OCI-LY1 (cell line): ENCODE data around the gene WDR70.

Experiments
- H2AFZ ChIP-seq: fragments of 200-600 bp; sonication (generic), shearing (Covaris generic); 2 replicates; pipeline ENCODE4 v1.6.0; 2014; ENCODE audit warnings: antibody characterized with exemption, mild to moderate bottlenecking, low read length
- H3F3A ChIP-seq: fragments of 200-600 bp; sonication (generic), shearing (Covaris generic); 2 replicates; pipeline ENCODE4 v1.6.0; 2014; ENCODE audit warnings: mild to moderate bottlenecking, antibody characterized with exemption, low read length, moderate library complexity; ENCODE audit not compliant: insufficient read depth
- H3K27ac ChIP-seq: fragments of 200-600 bp; sonication (generic); 2 replicates; pipeline ENCODE4 v1.5.1; 2014; ENCODE audit warnings: low read length, mixed run types, mild to moderate bottlenecking, low read depth; ENCODE audit not compliant: poor library complexity, severe bottlenecking
- H3K27me3 ChIP-seq: fragments of 200-600 bp; sonication (generic); 2 replicates; pipeline ENCODE4 v1.6.0; 2014; ENCODE audit warnings: antibody characterized with exemption, mild to moderate bottlenecking, low read length, moderate library complexity; ENCODE audit not compliant: insufficient read depth
- H3K36me3 ChIP-seq: fragments of 200-600 bp; sonication (generic); 2 replicates; pipeline ENCODE4 v1.6.1; 2014; ENCODE audit warnings: mild to moderate bottlenecking, antibody characterized with exemption, low read length, moderate library complexity, mixed read lengths; ENCODE audit not compliant: insufficient read depth
- H3K4me1 ChIP-seq: fragments of 200-600 bp; sonication (generic); 2 replicates; pipeline ENCODE4 v1.5.1; 2014; ENCODE audit warnings: mild to moderate bottlenecking, low read length, moderate library complexity; ENCODE audit not compliant: insufficient read depth, severe bottlenecking
- H3K4me2 ChIP-seq: fragments of 200-600 bp; sonication (generic), shearing (Covaris generic); 2 replicates; pipeline ENCODE4 v1.6.1; 2014; ENCODE audit warnings: low read length
- H3K4me3 ChIP-seq: fragments of 200-600 bp; sonication (generic); 2 replicates; pipeline ENCODE4 v1.5.1; 2014; ENCODE audit warnings: low read length, low read depth, mild to moderate bottlenecking, mixed read lengths; ENCODE audit not compliant: poor library complexity, severe bottlenecking
- H3K79me2 ChIP-seq: fragments of 200-600 bp; shearing (Covaris generic); 2 replicates; pipeline ENCODE4 v1.6.1; 2016; ENCODE audit warnings: mixed run types, low read length, mixed read lengths; ENCODE audit not compliant: insufficient read depth
- H3K9ac ChIP-seq: fragments of 200-600 bp; sonication (generic), shearing (Covaris generic); 2 replicates; pipeline ENCODE4 v1.6.1; 2014; ENCODE audit warnings: mild to moderate bottlenecking, low read length, mixed read lengths
- H3K9me2 ChIP-seq: fragments of 200-600 bp; sonication (generic), shearing (Covaris generic); 2 replicates; pipeline ENCODE4 v1.6.1; 2014; ENCODE audit warnings: low read depth, mild to moderate bottlenecking, low read length, mixed read lengths
- H3K9me3 ChIP-seq: fragments of 200-600 bp; shearing (Covaris generic); 2 replicates; pipeline ENCODE4 v1.6.1; 2014; ENCODE audit warnings: low read length, mixed read lengths
- H4K20me1 ChIP-seq: fragments of 200-600 bp; sonication (generic), shearing (Covaris generic); 2 replicates; pipeline ENCODE4 v1.6.0; 2016; ENCODE audit warnings: mild to moderate bottlenecking, low read length; ENCODE audit not compliant: insufficient read depth
- EZH2 ChIP-seq: fragments of 200-600 bp; sonication (generic), shearing (Covaris generic); IDR thresholded peaks from 2 replicates; pipeline ENCODE4 v1.8.0; 2017; ENCODE audit warnings: borderline replicate concordance, mixed run types, mild to moderate bottlenecking, antibody characterized with exemption, low read length, moderate library complexity, mixed read lengths
- TF ChIP-seq, protein P1 (sequence below): fragments of 200-600 bp; sonication (generic), shearing (Covaris generic); IDR thresholded peaks from 2 replicates; pipeline ENCODE4 v1.5.1; 2017; ENCODE audit warnings: mild to moderate bottlenecking, antibody characterized with exemption, low read length, moderate library complexity, mixed read lengths

The WDR70 gene

DNA sequence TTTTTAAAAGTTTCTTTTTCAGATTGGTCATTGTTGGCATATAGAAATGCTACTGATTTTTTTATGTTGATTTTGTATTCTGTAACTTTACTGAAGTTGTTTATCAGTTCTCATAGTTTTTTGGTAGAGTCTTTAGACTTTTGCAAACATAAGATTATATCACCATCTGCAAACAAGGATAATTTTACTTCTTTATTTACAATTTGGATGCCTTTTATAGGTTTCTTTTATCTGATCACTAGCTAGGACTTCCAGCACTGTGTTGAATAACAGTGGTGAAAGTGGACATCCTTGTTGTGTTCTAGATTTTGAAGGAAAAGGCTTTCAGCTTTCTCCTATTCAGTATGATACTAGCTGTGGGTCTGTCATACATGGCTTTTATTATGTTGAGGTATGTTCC, 170.3 kb downstream of the WDR70 start:
- Histone ChIP-seq H4K20me1 (no peaks in the 10 kb centered on the region), H3K9ac (no peak overlapping the region), H3K4me2 (no peak overlapping the region), H3F3A (no peaks in the 10 kb centered on the region), H2AFZ (no peak overlapping the region), H3K9me2 (no peaks in the 10 kb centered on the region), H3K27ac (no peak overlapping the region), H3K36me3 (no peaks in the 10 kb centered on the region), H3K4me3 (no peak overlapping the region), H3K4me1 (no peaks in the 10 kb centered on the region), H3K9me3 (0 out of 2 replicates have a peak, but pooled peaks cover 3% of the 10 kb centered on the region), H3K27me3 (no peaks in the 10 kb centered on the region), H3K79me2 (no peaks in the 10 kb centered on the region)
- no peak for TF ChIP-seq EZH2
- TF ChIP-seq, protein P1, sequence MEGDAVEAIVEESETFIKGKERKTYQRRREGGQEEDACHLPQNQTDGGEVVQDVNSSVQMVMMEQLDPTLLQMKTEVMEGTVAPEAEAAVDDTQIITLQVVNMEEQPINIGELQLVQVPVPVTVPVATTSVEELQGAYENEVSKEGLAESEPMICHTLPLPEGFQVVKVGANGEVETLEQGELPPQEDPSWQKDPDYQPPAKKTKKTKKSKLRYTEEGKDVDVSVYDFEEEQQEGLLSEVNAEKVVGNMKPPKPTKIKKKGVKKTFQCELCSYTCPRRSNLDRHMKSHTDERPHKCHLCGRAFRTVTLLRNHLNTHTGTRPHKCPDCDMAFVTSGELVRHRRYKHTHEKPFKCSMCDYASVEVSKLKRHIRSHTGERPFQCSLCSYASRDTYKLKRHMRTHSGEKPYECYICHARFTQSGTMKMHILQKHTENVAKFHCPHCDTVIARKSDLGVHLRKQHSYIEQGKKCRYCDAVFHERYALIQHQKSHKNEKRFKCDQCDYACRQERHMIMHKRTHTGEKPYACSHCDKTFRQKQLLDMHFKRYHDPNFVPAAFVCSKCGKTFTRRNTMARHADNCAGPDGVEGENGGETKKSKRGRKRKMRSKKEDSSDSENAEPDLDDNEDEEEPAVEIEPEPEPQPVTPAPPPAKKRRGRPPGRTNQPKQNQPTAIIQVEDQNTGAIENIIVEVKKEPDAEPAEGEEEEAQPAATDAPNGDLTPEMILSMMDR = no peak

DNA sequence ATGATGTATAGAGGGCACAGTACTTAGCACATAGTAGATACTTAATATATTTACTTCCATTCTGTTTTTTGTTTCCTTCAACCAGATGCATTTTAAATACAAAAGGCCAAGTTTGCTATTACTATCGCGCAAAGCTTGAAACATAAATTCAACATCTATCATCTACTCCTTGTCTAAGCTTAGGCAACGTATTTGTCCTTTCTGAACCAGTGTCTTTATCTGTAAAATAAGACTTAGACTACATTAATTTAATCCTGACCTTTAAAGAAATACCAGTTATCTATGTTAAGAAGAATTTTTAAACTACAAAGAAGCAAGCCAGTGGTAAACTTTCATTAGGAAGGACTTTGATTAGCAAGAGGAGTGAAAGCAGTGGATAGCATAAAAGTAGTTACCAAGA, 173.0 kb downstream of the WDR70 start:
- Histone ChIP-seq H3K36me3 (no peaks in the 10 kb centered on the region), H4K20me1 (no peaks in the 10 kb centered on the region), H3K27me3 (no peaks in the 10 kb centered on the region), H2AFZ (no peak overlapping the region), H3K79me2 (no peaks in the 10 kb centered on the region), H3K4me3 (no peak overlapping the region), H3K9me2 (no peaks in the 10 kb centered on the region), H3K9me3 (0 out of 2 replicates have a peak, but pooled peaks cover 3% of the 10 kb centered on the region), H3F3A (no peaks in the 10 kb centered on the region), H3K9ac (no peak overlapping the region), H3K4me2 (no peak overlapping the region), H3K4me1 (no peaks in the 10 kb centered on the region), H3K27ac (no peak overlapping the region)
- TF ChIP-seq, protein P1 = no peak
- no peak for TF ChIP-seq EZH2

DNA sequence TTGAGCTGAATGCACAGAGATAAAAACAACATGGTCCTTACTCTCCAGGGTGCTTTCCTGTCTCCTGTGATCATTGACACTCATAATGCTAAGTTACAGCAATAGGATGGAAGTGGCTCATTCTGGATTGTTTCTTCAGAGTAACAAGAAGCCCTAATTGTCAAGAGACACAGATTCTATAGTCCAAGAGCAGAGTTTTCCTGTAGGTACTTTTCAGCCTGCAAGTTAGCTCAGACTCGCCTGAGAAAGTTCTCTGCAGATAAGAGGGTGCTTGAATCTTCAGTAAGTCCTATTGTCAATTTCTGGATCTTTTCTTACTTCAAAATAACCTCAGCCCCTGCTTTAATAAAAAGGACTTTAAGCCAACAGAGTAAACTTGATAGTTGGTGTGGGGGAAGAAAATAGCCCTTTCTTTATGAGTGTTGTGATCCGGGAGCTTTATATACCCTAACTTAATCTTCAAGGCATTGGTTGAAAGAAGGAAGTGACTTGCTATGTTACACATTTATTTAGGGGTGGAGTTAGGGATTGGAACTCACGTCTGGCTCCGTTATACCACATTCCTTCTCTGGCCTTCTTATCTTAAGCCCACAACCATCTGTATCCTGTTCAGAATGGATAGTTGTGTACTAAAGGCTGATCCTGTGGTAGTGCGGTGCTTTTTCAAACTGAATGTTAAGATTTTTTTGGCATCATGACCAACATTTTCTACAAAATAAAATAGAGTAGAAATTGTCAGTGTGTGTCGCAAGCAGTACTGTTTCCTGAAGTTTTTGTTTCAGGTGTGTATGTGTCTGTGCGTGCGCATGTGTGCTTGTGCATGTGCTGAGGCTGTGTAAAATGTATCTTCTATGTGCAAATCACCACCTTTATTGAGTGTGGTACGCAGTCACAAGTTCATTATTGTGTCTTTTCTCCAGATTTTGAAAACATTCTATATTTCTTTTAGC, 173.9 kb downstream of the WDR70 start:
- H3K9me3 ChIP-seq = 0 out of 2 replicates have a peak, but pooled peaks cover 3% of the 10 kb centered on the region
- no peak overlapping the region for H3K27ac ChIP-seq
- no peak overlapping the region for H3K4me2 ChIP-seq
- no peaks in the 10 kb centered on the region for H3K4me1 ChIP-seq
- H3K9me2 ChIP-seq = no peaks in the 10 kb centered on the region
- TF ChIP-seq EZH2 = no peak
- TF ChIP-seq, protein P1 = no peak
- H3F3A ChIP-seq = no peaks in the 10 kb centered on the region
- no peaks in the 10 kb centered on the region for H3K27me3 ChIP-seq
- H3K9ac ChIP-seq = no peak overlapping the region
- no peak overlapping the region for H3K4me3 ChIP-seq
- no peak overlapping the region for H2AFZ ChIP-seq
- H4K20me1 ChIP-seq = no peaks in the 10 kb centered on the region
- no peaks in the 10 kb centered on the region for H3K79me2 ChIP-seq
- H3K36me3 ChIP-seq = no peaks in the 10 kb centered on the region
